ENCODE data around the gene HDGFL2.

Gene HDGFL2

DNA sequence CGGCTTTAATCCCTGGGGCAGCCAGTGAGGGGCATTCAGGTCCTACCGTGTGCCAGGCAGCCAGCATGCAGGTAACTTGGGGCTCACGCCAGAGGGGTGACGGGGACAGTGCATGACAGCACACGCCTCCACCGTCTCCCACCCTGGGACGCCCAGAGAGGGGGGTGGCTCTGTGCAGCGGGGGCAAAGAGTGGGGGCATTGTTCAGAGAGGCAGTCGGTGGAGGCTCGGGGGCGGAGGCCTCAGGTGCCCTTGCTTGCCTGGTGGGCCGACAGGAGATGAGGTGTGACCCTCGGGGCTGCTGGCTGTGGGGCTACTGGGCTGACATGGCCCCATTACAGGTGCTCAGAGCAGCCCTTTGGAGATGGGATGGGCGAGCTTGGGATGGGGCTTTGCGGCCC is 27.8 kb downstream of the HDGFL2 start:
- DNase-seq: no peak

DNA sequence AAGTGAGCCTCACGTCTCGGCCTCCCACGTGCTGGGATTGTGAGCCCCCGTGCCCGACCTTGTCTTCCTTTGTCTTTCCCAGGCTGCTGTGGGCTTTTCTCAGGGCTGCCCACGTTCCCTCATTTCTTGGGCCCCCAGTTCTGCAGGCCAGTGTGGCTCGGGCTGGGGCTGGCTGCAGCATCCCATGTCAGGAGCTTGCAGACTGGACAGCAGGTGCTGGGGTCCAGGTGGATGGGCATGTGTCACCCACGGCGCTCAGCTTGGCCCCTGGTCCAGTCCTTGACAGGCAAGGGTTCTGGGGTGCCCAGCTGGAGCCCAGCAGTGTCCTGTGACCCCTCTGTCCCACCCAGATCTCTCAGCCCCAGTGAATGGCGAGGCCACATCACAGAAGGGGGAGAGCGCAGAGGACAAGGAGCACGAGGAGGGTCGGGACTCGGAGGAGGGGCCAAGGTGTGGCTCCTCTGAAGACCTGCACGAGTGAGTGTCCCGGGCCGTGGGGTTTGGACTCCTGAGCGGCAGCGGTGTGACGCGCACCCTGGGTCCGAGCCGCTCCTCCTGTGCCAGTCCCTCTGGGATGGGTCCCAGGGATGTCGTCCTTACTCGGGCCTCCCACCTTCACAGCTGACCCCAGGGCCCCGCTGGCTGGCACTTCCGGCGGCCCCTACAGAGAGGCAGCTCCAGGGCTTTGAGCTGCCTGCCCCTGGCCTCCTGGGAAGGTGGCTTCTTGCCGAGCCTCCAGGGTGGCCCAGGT is 28.9 kb downstream of the HDGFL2 start:
- no peak for DNase-seq

DNA sequence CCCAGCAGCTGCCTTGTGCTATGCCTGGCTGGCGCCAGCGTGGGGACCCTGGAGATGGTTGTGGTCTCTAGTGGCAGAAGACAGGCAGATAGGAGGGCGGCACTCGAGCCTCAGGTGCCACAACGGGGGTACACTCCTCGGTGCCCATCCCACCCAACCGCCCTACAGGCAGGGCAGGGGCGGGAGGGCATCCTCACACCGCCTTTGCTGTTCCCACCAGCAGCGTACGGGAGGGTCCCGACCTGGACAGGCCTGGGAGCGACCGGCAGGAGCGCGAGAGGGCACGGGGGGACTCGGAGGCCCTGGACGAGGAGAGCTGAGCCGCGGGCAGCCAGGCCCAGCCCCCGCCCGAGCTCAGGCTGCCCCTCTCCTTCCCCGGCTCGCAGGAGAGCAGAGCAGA is 29.6 kb downstream of the HDGFL2 start:
- DNase-seq: no peak

DNA sequence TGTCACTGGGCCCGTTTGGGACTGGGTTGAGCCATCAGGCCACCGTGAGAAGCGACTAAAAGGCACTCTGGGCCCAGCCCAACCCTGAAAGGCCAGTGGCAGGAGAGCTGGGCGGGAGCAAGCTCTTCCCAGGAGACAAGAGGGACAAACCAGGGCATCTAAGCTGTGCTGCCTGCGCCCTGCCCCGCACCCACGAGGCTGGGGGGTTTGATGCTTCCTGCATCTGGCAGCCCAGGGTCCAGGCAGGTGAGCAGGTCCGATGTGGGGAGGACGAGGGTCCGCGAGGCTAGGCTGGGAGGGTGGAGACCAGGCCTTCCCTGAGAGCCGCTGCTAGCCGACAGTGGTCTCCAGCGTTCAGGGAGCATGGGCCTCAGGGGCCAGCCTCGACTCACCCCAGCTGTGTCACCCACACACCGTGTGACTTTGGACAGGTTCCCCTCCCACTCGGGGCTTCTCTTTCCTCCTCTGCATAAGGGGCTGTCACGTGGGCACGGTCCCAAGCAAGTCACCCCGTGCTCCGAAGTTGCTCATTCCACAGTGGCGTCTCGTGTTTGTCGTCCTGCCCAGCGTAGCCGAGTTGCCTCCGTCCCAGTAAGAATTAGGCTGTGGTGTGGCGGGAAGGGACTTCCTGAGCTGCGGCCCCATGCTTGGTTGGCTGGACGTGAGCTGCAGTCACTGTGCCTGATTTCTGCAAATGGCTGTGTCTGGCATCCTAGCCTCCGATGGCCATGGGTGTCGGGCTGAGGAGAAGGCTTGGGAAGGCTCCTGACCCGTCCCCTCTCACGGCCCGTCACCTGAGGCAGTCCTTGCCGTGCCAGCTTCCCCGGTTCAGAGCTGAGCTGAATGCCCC is 30.4 kb downstream of the HDGFL2 start:
- DNase-seq: no peak

DNA sequence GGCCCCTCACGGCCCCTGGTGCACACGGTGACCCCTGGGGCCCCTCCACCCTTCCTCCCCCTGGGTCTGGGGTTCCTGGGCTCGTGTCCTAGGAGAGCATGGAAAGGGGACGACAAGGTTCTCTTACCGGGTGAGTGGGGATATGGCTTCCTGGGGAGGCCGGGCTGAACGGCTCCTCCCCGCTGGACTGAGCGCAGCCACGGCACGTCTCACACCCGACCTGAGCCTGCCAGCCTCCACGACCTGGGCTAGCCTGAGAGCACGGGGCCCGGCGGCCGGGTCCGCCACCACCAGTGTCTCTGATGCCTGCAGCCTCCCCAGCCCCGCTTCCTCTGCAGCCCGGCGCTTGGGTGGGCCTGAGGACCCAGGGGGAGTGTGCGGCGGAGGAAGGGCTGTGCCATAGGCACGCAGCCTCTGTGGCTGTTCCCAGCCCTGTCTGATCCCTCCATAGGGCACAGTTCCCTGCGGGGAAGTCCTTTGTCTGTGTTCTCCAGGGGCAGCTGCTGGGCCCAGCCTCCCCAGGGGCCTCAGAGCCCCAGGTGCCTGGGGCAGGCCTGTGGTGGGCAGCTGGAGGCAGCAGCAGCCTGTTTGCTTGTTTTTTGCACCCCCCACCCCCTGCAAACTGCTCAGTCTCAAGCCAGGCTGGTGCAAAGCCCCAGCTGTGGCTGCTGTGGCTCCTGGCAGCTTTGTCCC is 31.2 kb downstream of the HDGFL2 start:
- DNase-seq: no peak

DNA sequence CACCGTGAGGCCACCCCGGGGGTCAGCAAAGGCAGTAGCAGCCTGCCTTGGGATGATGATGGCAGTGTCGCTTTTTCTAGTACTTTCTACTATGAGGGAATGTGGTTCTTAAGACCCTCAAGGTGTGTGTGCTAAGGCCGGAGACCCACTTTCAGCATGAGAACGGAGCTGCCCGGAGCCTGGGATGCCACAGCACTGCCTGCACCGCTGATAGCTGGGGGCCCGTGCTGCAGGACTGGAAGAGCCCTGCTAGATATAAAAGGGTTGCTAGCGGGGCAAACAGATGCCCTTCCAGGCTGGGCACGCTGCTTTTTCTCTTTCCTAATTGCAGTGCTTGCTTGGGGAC is 31.7 kb downstream of the HDGFL2 start:
- DNase-seq: no peak

DNA sequence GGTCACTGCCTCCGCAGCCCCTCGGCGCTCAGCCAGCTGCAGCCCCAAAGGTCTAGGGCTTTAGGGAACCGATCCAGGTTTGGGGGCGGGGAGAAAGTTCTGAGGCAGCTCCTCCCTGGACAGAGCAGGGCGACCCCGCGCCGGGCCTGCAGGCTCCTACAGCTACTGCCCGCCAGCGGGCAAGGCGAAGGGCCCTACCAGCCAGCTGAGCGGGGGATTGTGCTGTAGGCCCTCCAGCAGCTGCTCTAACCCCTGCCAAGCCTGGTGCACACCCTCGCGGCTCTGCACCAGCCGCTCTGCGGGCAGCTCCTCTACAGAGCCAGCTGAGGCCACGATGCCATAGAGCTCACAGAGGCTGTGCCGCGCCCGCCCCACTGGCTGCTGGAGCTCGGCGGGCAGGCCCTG is 32.2 kb downstream of the HDGFL2 start:
- DNase-seq: no peak

DNA sequence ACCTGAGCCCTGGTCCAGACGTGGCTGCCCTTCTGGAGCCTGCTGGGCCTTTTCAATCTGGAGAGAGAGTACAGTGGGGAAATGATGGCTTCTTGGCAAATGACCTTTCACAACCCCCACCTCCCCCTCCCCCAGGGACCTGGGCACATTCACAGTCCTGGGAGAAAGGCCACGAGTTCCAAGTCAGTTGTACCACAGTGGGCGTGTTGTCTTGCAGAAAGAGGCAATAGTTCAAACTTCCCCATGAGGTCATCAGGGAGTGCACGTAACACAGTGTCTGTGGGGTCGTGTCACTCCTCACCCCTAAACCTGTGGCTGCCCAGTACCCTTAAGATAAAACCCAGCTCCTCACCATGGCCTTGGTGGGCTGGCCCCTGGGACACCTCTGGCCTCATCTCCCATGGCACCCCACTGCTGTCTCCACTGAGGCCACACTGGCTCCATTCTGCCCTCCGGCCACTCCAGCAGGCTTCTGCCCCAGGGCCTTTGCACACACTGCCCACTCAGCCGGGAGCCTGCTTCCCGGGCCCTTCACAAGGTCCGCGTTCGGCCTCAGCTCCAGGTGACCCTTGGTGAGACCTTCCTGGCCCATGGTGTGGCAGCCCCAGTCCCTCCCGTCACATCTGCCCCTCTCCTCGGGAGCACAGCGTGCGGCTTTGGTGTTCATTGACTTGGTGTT is 32.9 kb downstream of the HDGFL2 start:
- no peak for DNase-seq

DNA sequence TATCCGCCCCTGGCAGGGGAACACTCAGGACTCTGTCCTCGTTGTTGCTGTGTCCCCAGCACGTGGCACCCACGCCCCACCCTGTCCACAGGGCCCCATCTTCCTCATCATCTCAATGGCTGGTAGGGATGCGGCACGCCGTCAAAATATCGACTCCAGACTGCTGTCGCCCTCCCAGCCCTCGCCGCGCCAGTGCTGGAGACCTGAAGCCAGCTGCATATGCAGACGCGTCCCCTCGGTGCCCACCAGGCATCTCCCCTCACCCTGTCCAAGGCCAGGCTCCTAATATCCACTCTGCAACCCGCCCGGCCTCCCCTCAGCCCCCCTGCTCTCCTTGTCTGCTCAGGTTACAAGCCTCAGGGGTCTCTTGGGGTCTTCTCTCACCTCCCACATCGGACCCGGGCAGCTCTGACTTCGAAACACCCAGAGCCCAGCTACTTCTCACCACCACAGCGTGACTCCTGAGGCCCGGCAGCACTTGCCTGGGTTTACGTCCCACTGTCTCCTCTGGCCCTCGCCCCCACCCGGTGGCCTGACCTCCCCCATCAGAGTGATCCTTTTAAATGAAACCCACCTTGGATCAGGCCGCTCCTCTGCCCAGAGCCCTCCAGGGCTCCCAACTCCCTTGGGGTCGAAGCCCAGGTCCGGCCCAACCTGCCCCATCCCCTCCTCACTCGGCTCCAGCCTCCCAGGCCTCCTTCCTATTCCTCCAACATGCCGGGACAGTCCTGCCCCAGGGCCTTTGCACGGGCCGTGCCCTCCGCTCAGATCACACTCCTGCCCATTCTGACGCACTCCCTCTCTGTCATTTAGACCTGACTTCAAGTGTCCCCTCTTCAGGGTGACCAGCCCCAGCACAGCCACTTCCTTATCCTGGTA is 33.7 kb downstream of the HDGFL2 start:
- DNase-seq: no peak

DNA sequence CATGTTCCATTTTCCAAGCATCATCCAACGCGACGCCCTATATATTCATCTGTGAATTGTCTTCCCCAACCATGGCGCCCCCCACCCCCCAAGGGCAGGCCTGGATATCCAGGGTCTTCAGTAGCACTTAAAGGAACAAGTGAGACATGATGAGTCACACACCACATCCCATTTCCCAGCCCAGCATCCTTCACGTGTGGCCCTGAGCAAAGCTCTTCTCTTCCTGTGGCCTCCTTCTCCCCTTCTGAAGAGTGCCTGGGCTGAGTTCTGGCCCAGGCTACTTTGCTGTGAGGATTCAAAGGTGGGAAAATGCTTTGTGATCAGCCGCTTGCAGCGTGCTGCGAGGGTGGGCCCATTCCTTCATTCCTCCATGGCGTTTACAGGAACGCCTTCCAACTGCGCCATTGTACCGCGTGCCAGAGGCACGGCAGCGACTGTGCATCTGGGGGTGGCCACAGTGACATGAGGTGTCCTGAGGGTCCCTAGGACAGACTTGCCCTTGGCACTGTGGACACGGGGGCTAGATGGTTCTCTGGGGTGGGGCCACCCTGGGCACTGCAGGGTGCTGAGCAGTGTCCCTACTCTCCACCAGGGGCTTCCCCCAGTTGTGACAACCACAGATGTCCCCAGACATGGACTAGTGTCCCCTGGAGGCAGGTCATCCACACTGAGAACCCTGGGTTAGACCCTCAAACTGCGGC is 34.5 kb downstream of the HDGFL2 start:
- DNase-seq: no peak

DNA sequence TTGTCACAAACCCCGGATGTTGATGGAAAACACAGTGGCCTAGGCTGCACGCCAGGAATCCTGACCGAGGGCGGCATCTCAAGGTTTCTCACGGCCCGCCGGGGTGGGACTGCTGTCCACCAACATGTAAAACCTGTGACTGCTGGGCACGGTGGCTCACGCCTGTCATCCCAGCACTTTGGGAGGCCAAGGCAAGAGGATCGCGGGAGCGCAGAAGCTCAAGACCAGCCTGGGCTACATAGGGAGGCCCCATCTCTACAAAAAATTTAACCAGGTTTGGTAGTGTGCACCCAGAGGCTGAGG is 35.0 kb downstream of the HDGFL2 start:
- no peak for DNase-seq

DNA sequence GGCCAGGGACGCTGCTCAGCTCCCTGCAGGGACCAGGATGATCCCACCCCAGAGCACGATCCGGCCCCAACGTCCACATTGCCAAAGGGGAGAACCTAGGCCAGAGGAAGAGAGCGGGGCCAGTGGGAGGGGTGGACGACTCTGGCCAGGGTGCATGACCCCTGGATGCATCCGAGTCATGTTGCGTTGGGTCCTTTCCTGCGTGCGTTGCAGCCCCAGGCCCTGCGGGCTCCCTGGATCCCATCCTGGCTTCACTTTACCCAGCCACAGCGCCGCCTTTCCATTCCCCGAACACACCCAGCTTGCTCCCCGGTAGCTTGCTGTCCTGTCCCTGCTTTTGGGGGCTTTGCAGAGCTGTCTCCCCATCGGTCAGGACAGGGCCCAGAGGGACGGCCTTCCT is 35.7 kb downstream of the HDGFL2 start:
- no peak for DNase-seq

DNA sequence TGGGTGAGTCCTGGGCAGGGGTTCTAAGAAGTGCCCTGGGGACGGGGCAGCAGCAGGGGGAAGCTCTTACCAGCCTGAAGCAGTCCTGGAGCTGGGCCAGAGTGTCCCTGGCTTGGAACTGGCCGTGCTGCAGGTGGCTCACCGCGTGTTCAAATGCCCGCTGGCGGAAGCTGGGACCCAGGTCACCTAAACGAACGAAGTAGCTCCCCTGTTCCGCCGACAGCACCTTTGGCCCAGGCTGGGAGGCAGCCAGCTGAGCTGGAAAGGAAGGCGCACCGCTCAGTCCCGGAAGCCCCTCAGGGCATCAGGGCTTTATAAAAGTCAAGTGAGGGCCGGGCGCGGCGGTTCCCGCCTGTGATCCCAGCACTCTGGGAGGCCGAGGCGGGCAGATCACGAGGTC is 36.6 kb downstream of the HDGFL2 start:
- no peak for DNase-seq

DNA sequence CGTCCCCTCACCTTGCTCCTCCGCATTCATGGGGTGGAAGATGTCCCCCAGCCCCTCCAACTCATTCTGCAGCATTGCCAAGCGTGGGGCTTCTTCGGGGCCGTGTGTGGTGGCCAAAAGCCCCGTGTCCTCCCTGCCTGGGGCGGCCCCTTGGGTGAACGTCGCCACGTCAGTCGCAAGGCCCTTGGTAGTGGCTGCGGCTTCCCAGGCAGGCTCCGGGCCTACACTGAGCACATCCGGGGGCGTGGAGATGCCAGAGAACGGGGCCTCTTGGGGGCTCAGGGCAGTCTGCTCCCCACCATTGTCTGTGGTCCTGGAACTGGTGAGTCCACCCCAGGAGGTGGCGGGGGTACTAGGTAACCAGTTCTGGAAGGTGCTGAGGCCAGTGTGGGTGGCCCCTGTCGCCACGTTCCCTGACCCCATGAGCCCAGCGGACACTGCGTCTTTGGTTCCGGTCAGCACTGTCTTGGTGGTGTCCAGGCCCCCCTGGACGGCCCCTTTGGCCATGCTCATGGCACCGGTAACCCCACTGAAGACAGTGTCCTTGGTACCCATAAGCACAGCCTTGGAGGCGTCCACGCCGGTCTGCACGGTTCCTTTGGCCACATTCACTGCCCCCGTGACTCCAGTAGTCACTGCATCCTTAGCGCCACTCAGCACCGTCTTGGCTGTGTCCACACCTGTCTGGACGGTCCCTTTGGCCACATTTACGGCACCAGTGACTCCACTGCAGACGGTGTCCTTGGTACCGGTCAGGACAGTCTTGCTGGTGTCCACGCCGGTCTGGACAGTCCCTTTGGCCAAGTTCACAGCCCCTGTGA is 38.5 kb downstream of the HDGFL2 start:
- no peak for DNase-seq

DNA sequence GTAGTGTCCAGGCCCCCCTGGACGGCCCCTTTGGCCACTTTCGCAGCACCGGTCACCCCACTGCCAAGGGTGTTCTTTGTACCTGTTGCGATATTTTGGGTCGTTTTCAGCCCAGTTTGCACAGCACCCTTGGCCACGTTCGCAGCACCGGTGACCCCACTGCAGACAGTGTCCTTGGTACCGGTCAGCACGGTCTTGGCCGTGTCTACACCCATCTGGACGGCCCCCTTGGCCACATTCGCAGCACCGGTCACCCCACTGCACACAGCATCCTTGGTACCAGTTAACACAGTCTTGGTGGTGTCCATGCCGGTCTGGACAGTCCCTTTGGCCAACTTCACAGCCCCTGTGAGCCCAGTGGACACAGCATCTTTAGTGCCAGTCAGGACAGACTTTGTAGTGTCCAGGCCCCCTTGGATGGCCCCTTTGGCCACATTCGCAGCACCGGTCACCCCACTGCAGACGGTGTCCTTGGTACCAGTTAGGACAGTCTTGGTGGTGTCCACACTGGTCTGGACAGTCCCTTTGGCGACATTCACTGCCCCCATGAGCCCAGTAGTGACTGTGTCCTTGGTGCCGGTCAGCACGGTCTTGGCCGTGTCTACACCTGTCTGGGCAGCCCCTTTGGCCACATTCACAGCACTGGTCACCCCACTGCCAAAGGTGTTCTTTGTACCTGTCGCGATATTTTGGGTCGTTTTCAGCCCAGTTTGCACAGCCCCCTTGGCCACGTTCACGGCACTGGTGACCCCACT is 39.4 kb downstream of the HDGFL2 start:
- DNase-seq: no peak

DNA sequence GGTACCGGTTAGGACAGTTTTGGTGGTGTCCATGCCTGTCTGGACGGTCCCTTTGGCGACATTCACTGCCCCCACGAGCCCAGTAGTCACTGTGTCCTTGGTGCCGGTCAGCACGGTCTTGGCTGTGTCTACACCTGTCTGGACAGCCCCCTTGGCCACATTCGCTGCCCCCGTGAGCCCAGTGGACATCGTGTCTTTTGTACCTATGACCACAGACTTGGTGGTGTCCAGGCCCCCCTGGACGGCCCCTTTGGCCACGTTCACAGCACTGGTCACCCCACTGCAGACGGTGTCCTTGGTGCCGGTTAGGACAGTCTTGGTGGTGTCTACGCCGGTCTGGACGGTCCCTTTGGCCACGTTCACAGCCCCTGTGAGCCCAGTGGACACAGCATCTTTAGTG is 40.0 kb downstream of the HDGFL2 start:
- no peak for DNase-seq

DNA sequence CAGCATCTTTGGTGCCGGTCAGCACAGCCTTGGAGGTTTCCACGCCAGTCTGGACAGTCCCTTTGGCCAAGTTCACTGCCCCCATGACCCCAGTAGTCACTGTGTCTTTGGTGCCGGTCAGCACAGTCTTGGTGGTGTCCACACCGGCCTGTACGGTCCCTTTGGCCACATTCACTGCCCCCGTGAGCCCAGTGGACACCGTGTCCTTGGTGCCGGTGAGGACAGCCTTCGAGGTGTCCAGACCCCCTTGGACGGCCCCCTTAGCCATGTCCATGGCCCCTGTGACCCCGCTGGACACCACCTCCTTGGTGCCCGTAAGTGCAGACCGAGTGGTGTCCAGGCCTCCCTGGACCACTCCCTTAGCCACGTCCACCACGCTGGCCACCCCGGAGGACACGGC is 41.2 kb downstream of the HDGFL2 start:
- DNase-seq: no peak

DNA sequence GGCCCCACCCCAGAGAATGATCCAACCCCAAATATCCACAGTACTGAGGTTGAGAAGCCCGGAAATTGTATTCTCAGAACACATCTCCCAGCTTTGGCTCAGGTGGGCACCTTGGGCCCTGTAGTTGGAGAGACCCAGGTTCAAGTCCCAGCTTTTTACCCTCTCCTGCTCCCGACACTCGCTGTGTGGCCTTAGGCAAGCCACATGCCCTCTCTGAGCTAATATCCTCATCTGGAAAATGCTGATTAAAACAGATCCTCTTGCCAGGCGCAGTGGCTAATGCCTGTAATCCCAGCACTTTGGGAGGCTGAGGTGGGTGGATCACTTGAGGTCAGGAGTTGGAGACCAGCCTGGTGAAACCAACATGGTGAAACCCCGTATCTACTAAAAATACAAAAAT is 43.6 kb downstream of the HDGFL2 start:
- DNase-seq: no peak

DNA sequence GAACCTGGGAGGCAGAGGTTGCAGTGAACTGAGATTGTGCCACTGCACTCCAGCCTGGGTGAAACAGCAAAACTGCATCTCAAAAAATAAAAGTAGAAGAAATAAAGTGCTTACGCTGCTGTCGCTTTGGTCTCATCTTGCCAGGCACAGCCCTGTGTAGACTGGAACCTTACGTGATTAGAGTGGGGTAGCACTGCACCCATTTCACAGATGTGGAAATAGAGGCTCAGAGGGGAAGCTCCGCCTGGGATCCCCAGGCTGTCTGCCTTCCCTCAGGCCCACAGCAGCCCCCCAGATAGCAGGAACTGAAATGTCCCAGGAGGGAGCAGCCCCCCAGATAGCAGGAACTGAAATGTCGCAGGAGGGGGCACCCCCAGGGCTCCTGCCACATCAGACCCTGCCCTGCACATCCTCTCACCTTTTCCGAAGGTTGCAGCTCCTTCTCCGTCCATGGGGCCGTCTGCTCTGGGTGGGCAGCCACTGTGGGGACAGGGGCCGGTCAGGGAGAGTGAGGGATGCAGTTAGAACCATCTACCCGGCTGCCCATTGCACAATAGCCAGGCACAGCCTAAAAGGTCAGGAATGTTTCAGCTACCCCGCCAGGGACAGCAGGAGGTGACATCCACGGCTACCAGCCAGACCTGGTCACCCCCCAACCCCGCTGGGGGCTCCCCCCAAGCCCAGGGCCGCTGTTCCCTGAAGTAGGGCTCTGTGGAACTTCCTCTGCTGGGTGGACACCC is 44.3 kb downstream of the HDGFL2 start:
- no peak for DNase-seq

DNA sequence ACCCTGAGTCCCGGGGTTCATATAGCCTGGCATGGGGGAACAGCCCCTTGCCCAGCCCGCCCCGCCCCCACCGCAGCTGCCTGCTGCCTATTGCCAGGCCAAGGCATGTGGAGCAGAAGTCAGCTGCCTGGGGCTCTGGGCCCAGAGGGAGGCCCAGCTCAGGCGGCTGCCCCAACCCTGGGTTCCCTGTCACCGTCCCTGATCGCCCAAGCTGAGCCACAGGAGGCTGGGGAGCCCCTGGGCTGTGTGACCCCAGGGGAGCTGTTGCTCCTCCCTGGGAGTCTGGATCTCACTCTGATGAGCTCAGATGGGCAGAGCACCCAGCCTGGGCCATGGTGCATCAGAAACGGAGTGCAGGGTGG is 44.8 kb downstream of the HDGFL2 start:
- DNase-seq: no peak

Data from NCI-H2029 treated with DMSO at 0.1 percent for 48 hours (cell line).